ENCODE data around the gene SMIM30.
"Not testable (repeated sequence)": the region's sequence is repeated elsewhere in the genome, so short reads cannot be mapped to it uniquely, and the experiment has no call there.

The SMIM30 gene, protein sequence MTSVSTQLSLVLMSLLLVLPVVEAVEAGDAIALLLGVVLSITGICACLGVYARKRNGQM

DNA sequence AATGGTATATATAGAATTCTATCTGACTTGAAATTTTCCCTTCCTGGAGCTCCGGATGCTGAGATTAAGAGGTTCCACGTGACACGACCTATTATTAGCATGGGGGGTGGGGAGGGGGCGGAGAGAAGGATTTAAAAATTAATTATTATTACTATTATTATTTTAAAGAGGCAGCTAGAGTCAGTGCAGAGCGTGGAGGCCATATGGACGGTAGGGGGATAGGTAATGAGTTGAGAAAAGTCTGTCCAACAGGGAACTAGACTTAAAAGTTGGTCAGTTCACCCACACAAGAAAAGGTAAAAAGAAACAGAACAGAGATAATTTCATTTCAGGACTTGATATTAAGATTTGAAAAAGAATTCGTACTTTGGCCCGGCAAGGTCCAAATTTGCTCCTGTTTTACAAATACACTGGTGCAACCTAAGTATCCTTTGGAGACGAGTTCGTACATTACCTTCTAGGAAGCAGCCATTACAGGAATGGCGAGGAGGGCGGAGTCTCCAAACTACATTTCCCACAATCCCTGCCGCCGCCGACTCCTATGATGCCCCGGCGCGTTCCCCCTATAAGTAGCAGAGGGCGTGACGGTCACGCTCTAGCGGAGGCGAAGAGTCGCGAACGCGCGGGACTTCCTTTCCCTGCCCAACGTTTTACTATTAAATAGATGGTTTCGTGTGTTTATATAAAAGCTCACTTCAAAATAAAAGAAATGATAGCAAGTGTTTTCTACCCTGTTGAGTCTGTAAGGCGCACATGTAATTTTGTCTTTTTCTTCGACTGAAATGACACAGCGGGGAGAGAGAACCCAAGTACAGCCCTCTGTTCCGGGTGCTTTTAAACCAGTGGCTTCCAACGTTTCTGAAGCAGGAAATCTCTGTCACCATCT, at the start of gene SMIM30:
Gene SMIM30, minus strand, starts transcription at position 481 of the 886 bp plus-strand sequence. CDS start 976 bp downstream, outside the sequence.
- DNase-seq (ENCODE audit: low spot score), result peak; percentile 58

DNA sequence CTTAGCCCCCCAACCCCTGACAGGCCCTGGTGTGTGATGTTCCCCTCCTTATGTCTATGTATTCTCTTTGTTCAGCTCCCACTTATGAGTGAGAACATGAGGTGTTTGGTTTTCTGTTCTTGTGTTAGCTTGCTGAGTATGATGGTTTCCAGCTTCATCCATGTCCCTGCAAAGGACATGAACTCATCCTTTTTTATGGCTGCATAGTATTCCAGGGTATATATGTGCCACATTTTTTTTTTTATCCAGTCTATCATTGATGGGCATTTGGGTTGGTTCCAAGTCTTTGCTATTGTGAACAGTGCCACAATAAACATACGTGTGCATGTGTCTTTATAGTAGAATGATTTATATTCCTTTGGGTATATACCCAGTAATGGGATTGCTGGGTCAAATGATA, 47.8 kb upstream of the SMIM30 start:
- DNase-seq (ENCODE audit: low spot score), result not testable (repeated sequence)

DNA sequence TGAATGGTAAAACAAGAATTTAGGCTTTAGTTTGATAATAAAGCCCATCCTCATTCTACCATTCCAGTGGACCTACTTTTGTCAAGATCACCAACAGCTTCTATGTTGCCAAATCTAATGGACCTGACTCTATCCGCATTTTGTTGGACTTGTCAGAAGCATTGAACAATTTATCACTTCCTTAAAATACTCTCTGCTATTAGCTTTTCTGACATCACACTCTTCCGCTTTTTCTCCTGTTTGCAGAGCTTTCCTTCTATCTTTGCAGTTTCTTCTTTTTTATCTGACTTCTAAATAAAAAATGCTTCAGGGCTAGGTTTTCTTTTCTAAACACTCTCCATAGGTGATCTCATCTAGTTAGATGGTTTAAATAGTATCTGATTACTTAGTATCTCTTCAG, 42.7 kb upstream of the SMIM30 start:
- no peak for DNase-seq (ENCODE audit: low spot score)

DNA sequence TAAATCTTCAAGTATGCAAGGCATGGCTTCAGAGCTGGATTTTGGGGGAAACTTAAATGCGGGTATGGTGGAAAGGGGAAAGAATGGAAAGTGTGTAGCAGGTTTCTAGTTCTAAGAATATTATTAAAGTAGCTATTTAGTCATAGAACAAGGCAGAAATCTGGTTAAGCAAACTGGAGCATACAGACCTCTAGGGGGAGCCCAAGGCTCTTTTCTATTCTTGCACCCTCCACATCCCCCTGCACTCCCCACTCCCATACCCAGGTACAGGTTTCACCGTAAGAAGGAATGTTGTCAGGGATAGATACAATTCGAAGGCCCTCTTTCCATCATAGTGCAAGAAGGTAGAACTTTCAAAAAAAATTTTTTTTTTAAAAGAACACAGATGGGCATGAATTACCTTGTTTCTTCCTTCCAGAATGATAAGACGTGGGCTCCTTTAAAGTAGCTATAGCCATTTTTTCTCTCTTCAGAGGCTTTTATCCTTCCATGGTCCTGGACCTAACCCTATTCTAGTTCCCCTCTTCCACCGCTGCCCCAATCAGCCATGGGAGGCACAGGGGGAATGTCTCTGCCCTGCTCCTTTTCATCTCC, 41.5 kb upstream of the SMIM30 start:
- DNase-seq (ENCODE audit: low spot score), result peak; percentile 37

DNA sequence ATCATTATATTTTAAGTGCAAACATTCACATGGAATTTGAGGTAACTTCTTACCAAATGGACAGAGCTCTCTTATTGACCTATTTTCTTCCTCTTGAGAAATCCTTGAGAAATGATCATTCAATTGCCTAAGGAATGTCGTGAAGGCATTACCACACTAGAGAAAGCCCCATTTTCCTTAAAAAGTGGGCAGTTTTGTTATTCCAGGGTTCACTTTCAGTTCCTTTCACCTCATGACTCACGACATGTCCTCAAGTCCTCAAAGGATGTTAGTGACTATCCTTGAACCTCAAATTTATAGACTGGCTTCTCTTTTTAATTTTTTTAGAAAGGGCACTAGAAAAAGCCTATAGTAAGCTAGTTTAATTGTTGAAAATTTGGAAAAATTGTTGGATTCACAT, 40.4 kb upstream of the SMIM30 start:
- no peak for DNase-seq (ENCODE audit: low spot score)

DNA sequence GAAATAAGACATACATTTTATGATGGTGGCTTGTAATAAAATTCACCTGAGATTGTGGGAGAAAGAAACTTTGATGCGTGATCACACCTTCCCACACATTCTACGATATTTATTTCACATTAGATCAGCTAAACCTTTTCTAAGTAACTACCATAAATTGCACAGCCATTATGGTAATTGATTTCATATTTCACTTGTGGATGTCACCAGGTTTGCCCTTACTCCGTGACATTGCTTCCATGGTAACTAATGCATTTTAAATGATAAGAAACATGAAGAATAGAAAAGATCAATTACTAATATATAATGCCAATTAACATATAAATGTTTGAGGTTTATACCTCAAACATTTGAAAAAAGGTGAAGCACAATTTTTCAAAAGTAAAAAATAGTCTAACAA, 35.8 kb upstream of the SMIM30 start:
- no peak for DNase-seq (ENCODE audit: low spot score)

DNA sequence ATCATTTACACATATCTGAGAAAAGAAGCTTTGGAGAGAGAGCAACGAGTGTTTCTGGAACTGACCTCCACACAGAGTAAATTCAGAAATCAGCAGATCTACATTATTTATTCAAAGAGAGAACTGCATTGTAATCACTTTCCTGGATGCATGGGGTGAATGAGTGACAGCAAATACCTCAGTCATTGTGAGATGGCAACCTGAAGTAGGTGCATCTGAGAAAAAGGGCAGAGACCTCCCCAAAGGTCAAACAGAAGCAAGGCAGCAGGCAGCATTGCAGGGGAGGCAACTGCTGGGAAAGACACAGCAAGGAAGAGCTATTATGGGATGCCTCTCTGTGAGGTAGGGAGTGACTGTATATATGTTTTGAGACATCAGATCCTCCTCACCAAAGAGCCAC, 26.5 kb upstream of the SMIM30 start:
- no peak for DNase-seq (ENCODE audit: low spot score)

DNA sequence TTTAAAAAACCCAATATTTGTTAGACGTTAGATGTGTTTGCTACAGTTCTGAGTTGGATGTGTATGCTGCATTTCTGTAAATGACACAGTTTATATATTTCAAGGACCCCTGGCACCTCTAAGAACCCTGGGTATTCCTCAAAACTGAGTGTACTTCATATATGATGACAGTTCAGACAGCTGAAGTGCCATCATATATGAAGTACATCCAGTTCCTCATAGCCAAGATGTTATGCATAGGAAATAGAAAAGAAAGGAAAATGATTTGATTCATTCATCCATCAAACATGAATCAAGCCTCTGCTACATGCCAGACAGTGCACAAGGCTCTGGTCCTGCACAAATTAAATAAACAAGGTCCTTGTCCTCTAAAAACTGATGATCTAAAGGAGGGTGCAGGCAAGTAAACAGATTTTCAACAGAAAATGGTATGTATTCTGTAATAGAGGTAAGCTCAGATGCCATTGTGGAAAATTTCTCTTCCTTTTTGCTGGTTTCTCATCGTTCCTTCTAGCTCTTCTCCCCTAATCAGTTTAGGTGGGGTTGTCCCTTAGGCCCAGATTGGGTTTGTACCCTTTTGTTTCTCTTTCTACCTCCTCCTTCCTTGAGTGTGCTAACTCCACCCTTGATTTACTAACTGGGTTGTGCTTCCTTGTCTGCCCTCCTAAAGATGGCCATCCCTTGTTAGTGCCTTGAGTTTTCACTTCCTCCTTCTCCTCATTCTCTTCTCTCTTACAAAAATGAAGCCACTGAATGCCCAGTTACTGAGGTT, 25.3 kb upstream of the SMIM30 start:
- DNase-seq (ENCODE audit: low spot score), result no peak

DNA sequence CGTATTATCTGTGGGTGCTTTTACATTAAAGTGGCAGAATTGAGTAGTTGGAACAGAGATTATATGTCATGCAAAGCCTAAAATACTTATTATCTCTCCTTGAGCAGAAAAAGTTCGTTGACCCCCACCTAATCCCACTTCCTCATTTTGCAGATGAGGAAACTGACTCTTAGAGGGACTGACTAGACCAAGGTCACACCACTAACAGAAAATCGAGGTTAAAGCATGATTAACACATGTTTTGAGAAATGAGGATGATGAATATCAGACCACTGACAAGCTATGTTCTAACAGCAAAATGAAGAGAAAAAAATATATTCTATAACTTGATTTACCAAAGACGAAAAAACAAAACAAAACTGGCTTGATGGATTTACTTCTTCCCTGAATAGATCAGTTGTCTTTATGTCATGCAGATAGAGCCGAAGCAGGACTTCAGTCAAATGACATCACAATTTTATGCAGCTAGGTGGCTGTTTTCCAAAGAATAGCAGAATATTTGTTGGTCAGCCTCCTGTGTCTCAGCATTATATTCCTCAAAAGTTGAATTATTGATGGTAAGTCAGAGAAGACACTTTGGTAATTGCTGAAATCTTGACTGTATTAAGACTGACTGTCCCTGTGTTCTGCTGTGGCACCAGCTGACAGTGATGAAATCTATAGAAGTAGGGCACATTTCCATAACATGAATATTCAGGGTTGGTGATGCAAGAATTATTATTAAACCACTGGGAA, 24.2 kb upstream of the SMIM30 start:
- no peak for DNase-seq (ENCODE audit: low spot score)

DNA sequence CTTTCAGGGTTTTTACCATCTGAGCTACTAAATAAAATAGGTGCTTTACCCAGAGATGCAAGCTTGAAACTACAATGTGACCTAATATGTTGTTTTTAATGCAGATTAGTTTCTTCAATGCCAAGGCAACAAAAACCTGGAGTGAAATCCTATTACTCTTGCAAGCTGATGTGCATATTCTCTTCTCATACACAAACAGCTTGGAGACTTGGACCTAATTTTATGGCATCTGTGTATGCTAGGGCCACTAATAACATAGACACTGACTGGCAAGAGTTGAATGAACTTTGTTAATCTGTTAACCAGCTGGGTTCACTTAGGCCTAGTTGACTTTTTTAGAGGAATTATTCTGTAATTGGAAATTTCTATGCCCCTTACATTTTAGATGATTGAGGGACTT, 23.4 kb upstream of the SMIM30 start:
- DNase-seq (ENCODE audit: low spot score), result no peak

DNA sequence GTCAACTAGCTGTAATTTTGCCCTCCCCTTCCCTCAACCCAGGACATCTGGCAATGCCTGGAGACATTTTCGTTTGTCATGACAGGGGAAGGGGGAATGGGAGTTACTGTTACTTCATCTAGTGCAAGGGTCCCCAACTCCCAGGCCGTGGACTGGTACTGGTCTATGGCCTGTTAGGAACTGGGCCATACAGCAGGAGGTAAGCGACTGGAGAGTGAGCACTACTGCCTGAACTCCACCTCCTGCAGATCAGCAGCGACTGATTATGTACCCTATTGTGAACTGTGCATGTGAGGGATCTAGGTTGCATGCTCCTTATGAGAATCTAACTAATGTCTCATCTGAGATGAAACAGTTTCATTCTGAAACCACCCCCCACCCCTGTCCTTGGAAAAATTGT, 22.6 kb upstream of the SMIM30 start:
- no peak for DNase-seq (ENCODE audit: low spot score)

DNA sequence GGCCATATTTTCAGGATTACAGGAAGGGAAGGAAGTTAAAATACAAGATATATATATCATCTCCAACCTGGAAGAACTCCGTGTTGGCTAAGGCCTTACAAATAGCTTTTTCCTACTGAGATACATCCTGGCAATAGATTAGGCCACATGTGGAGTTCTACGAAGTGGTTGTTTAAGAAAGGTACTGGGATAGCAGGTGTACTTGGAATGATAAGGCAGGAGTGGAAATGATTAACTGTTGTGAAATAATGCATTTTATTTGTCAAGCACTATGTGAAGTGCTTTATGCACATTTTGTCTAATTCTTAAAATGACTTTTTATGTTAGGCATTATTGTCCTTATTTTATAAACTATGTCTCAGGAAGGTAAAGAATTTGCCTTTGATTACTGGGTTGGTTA, 18.9 kb upstream of the SMIM30 start:
- DNase-seq (ENCODE audit: low spot score), result no peak

DNA sequence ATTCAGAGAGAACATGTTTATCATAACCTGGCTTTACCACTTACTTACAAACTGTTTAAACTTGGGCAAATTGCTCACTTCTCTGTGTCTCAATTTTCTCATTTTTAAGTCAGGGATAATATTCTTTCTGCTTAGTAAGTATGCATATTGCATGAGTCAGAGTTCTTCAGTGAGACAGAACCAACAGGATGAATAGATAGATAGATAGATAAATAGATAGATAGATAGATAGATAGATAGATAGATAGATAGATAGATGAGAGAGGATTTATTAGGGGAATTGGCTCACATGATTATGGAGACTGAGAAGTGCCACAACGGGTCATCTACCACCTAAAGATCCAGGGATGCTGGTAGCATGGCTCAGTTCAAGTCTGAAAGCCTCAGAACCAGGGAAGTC, 15.7 kb upstream of the SMIM30 start:
- no peak for DNase-seq (ENCODE audit: low spot score)

DNA sequence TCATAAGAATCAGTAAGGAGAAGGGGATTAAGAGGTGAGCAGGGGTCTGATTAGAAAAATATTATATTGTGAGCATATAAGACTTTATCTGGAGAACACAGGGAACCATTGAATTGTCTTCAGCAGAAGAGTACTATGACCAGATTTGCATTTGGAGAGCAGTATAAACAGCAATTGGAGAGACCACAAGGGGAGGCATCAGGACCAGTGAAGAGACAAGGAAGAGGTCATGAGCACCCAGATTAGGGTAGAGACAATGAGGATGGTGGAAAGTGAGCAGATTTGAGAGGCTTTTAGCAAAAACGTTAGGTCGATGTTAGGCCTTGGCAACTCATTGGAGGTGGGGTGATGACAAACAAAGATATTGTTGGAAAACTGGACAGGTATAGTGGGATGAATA, 13.0 kb upstream of the SMIM30 start:
- DNase-seq (ENCODE audit: low spot score), result no peak

DNA sequence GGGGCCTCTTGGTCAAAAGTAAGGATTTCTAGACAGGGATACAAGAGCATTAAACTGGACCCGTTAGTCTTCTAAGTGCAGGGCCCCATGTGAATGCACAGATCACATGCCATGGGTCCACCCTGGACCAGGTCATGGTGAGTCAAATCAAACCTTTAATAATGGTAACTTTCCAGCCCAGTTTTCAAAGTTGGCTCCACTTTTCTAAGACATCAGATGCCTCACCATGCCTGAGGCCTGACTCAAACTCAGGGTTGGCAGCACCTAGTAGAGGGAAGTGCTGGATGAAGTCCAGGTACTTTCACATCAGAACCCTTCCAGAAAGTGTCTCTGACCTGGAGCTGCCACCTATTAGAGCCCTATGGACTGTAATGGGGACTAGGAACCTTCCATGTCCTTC, 9.7 kb upstream of the SMIM30 start:
- DNase-seq (ENCODE audit: low spot score), result no peak

DNA sequence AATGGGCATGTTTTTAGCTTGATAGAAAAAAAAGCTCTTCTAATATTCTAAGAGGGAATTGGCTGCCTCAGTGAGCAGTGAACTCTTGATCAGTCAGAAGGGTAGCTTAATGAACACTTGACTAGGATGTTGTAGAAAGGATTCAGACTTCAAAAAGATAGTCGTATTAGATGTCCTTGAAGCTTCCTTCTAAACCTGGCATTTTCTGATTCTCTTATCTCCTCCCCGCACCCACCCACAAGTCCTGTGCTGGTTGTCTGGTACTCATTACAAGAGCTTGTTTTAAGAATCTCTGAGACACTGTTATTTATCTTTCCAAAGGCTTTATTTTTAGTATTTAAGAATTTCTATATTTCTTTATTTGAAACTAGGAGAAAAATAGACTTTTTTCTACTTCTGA, 7.4 kb upstream of the SMIM30 start:
- DNase-seq (ENCODE audit: low spot score), result no peak

DNA sequence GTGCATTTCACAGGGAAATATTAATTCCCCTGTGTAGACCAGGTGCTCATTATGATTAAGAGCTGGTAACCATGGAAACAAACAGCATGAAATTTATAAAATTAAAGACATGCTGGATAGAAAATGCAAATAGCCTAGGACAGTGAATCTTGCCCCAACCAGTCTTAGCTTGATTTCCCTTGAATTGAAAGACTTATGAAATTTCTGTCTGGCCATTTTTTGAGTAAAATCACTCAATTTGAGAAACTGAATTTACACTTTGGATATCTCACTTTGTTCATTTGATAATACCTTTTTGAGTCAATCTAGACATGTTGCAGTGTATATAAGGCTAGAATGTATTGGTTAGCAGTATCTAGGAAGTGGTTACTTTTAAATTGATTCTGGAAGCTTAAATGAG, 4.4 kb upstream of the SMIM30 start:
- no peak for DNase-seq (ENCODE audit: low spot score)

DNA sequence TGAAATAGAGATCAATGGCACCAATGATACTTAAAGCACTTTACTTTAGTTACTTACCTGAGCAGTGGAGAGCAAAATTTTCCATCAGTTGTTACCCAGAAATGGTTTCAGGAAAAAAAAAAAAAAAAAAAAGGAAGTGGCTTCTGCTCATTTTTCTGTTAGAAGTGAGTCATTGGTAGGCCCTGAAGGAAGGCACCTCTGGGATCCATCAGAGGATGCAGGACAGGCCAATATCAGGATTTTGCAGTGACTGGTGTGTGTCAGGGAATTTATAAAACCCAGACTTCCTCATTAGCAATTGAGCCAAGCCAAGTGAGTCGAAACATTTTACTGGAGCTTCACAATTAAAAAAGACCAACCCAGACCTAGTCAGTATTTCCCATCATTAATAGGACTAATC, 2.3 kb upstream of the SMIM30 start:
- no peak for DNase-seq (ENCODE audit: low spot score)

DNA sequence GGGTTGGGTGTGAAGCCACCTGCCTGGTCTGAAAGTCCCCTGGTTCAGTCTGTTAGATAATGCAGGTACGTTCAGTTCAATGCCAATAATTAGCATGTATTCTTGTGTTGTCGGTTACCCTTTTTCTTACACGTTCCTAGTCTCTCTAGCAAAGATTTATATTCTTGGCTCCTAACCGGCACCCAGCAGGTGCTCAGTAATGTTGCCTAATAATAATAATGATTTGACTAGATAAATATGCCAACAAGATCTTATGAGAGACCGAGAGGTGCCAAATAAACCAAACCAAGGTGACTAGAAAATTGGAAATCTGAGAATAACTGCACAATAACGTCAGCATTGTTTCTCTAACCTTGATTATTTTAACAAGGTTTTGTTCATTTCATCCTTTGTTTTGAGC, 1.1 kb upstream of the SMIM30 start:
- no peak for DNase-seq (ENCODE audit: low spot score)

DNA sequence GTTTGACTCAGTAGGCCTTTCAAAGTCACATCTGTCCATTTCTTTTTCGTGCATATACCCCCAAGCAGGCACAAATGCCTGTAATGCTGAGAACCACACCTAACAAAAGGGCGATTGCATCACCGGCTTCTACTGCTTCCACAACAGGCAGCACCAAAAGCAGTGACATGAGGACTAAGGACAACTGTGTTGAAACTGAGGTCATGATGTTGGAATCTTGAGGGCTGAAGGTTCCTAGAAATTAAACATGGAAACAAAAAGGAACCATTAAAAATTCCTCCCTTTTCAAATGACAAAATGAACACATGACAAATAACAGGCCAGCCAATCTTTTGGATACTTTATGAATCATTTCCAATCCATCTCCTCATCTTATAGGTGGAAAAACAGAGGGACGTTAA, 980 bp downstream of the SMIM30 start:
- not testable (repeated sequence) for DNase-seq (ENCODE audit: low spot score)

DNA sequence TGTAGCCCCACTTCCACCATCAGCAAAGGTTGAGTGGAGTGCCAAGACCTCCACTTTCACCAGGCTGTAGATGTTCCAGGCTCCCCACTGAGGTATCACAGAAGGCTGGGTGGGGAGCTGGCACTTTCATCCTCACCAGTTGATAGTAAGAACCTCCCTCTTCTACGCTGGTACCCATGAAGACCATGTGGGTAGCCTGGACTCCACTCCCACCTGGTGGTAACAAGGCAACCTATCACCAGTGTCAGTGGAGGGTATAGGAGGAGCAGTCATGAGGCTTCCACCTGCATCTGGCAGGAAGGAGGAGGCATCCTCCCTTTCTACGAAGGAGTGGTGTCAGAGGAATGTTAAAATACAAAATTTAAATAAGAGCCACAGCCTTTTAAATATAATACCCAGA, 4.4 kb downstream of the SMIM30 start:
- no peak for DNase-seq (ENCODE audit: low spot score)

DNA sequence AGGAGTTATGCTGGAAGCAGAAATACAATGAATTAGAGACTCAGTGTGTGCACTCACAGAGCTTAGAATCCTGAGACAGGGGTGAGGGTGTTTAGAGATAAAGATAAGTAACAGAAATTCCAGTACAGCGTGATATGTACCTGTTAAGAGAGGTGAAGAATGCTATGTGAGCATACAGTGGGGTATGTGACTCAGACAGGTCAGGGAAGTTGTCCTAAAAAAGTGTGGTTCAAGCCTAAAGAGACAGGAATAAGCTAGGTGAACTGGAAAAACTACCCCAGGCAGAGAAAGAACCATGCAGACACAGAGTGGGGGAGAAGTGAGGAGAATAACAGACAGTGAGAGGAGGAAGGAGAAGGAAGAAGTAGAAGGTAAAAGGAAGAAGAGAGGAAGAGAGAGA, 8.6 kb downstream of the SMIM30 start:
- no peak for DNase-seq (ENCODE audit: low spot score)
